Skin of body (tissue), 2 donors: Measurements from ENCODE around the gene APOC4. TPM values are rescaled to one million over a fixed set of nuclear protein-coding genes. Genes with fewer than 3 reads are reported as not detected.

Experiments used
- DNase-seq: peaks from one replicate; lab custom pipeline; 2025; lab: John Stamatoyannopoulos, UW
- total RNA-seq: library from RNA; depleted of rRNA; stranded (reverse); fragments of >200 nt; gene quantifications from one replicate; pipeline ENCODE4 v1.2.3, GENCODE V29; 2014

The APOC4 gene
- total RNA-seq, 1 donor from 2014 or later = not detected

DNA sequence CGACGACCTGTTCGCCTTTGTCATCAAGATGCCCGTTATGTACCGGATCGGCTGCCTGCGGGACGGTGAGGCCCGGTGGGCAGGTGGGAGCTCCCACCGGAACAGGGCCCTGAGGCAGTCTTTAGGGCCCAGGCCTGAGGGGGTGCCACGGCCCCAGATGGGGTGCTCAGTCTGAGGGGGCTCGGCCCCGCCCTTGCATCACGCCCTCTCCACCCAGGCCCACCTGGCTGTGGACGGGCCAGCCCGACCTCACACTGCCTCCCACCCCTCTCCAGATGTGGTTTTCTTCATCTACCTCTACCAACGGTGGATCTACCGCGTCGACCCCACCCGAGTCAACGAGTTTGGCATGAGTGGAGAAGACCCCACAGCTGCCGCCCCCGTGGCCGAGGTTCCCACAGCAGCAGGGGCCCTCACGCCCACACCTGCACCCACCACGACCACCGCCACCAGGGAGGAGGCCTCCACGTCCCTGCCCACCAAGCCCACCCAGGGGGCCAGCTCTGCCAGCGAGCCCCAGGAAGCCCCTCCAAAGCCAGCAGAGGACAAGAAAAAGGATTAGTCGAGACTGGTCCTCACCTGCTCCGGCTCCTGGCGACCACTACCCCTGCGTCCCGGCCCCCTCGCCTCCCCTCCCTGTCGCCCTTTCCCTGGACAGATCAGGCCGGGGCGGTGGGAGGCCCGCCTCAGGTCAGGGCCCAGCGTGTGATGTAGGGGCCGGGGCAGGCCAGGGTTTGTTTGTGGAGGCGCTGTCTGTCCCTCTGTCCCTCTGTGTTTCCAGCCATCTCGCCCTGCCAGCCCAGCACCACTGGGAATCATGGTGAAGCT lies 50.5 kb downstream of the APOC4 start:
- DNase-seq = no peak

DNA sequence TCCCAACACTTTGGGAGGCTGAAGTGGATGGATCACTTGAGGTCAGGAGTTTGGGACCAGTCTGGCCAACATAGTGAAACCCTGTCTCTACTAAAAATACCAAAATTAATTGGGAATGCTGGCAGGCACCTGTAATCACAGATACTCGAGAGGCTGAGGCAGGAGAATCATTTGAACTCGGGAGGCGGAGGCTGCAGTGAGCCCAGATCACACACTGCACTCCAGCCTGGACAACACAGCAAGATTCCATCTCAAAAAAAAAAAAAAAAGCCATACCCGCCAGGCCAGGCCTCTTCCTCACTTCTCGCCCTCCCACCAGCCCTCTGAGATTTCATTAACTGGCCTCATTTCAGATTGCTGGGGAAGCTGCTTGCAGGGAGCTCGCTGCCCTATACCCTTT lies 51.5 kb downstream of the APOC4 start:
- DNase-seq = no peak

DNA sequence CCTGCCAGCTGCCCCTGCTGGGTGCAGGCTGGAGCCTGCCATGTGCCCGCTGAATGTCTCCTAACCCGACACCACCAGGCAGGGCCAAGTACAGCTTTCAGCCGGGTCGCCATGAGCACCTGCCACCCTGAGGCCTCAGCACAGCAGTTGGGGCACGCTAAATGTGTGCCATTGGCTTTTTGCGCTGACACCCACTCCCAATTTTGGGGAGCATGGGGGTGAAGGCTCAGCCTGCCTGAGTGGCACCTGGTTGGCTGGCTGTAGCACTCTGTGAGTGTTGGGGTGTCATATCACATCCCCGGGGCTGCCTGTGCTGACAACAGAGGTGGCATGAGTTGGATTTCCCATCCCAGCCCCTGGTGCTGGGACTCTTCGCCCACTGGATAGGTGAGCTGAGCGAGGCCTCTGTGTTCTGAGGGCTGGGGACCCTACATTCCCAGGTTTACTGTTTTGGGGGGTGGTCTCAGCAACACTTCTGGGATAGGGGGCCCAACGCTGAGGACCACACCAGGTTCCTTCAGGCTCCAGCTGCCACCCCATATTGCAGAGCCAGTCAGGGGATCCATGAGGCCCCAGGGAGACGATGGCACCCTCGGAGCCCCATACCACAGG lies 52.0 kb downstream of the APOC4 start:
- no peak for DNase-seq

Other genes with a start within 250 kb of the APOC4 start
- not detected for gene CEACAM16, start 243.1 kb upstream of the APOC4 start, total RNA-seq
- gene BCL3, start 193.5 kb upstream of the APOC4 start, total RNA-seq = 4.6 TPM
- gene CBLC, start 164.3 kb upstream of the APOC4 start, total RNA-seq = 12.5 TPM
- gene BCAM, start 133.1 kb upstream of the APOC4 start, total RNA-seq = 50.4 TPM
- 34.0 TPM for gene NECTIN2, start 95.9 kb upstream of the APOC4 start, total RNA-seq
- 16.1 TPM for gene TOMM40, start 51.0 kb upstream of the APOC4 start, total RNA-seq
- gene APOE, start 36.4 kb upstream of the APOC4 start, total RNA-seq = 313 TPM
- 44.6 TPM for gene APOC1, start 27.6 kb upstream of the APOC4 start, total RNA-seq
- 0.69 TPM for gene APOC2, start 3.8 kb downstream of the APOC4 start, total RNA-seq
- gene CLPTM1, start 13.1 kb downstream of the APOC4 start, total RNA-seq = 36.7 TPM
- gene RELB, start 59.2 kb downstream of the APOC4 start, total RNA-seq = 7.1 TPM
- gene CLASRP, start 96.8 kb downstream of the APOC4 start, total RNA-seq = 20.3 TPM
- gene ZNF296, start 134.2 kb downstream of the APOC4 start, total RNA-seq = 0.39 TPM
- gene GEMIN7, start 137.0 kb downstream of the APOC4 start, total RNA-seq = 10.0 TPM
- gene PPP1R37, start 150.9 kb downstream of the APOC4 start, total RNA-seq = 15.7 TPM
- gene NKPD1, start 218.7 kb downstream of the APOC4 start, total RNA-seq = 4.2 TPM
- 13.3 TPM for gene TRAPPC6A, start 236.0 kb downstream of the APOC4 start, total RNA-seq
- 3.1 TPM for gene BLOC1S3, start 236.5 kb downstream of the APOC4 start, total RNA-seq